HAP-1 (cell line): Measurements from ENCODE around the gene MEGF6.
A peak's percentile ranks its signal among the peaks of the same experiment; 100 is the strongest.

Source experiments
- DNase-seq, 2 experiments: peaks; one replicate each; pipeline ENCODE4 v3.0.0-alpha.2; 2016 to 2020; ENCODE audit warnings: low spot score in 2 of 2
- H3K27me3 ChIP-seq: fragments of 250-450 bp; sonication (Bioruptor Pico); 2 replicates; pipeline ENCODE4 v1.5.1; 2020; ENCODE audit warnings: low read depth, mild to moderate bottlenecking, moderate library complexity
- H3K36me3 ChIP-seq: fragments of 250-450 bp; sonication (Bioruptor Pico); replicated peaks from 2 replicates; pipeline ENCODE4 v1.5.1; 2020; ENCODE audit warnings: mild to moderate bottlenecking
- H3K4me1 ChIP-seq: fragments of 250-450 bp; sonication (Bioruptor Pico); 2 replicates; pipeline ENCODE4 v1.5.1; 2020; ENCODE audit warnings: mild to moderate bottlenecking
- H3K4me3 ChIP-seq: fragments of 250-450 bp; sonication (Bioruptor Pico); 2 replicates; pipeline ENCODE4 v1.5.1; 2020; ENCODE audit warnings: mild to moderate bottlenecking, moderate library complexity
- H3K9me3 ChIP-seq: fragments of 250-450 bp; sonication (Bioruptor Pico); 2 replicates; pipeline ENCODE4 v1.5.1; 2020; ENCODE audit warnings: mild to moderate bottlenecking, moderate library complexity
- in situ Hi-C: fragments of 300-500 bp; cut with MboI; formaldehyde crosslinking; loops from 3 replicates; pipeline ENCODE4 v1.14.3; 2020; ENCODE audit warnings: low sequenced_read_pairs, inconsistent platforms, mixed read lengths

Gene MEGF6

DNA sequence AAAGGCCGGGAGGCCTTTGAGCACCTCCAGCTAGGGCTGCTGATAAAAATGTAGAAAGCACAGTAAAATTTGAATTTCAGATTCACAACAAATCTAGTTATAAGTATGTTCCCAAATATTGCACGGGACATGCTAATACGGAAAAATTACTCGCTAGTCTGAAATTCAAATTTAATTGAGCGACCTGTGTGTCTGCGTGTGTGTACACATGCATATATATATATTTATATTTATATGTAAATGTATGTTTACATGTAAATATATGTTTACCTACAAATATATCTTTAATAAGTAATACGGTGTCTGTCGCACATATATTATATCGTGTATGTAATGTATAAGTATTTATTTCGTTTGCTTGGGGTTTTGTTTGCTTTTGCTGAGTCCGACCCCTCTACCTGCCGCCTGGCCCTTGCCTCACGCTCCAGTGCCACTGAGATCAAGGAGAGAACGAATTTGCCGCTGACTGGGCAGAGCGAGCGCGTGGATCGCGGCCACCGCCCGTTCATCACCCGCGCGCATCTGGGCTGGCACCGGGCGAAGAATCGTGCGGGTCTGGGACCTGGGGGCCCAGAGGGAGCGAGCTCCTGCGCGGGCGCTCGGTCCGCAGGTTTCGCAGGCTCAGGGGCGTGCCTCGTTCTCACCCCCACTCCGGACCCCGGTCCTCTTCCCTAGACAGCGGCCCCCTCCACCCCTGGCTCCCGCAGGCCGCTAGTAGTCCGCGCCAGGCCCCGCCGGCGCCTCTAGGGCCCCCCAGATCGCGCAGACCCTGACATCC lies 39.1 kb upstream of the MEGF6 start:
- no peaks in the 10 kb centered on the region for H3K27me3 ChIP-seq
- no peaks in the 10 kb centered on the region for H3K9me3 ChIP-seq
- in situ Hi-C loops, result no loop called here
- DNase-seq, result no peak
- H3K36me3 ChIP-seq, result peaks cover 17% of the 10 kb centered on the region
- H3K4me3 ChIP-seq, result peak overlapping the region; percentile 85; the same call in 1 of the 2 replicates
- peaks cover 13% of the 10 kb centered on the region for H3K4me1 ChIP-seq

GRCh38 chr1:3649342-3650247 lies 38.3 kb upstream of the MEGF6 start, which contains the start of gene WRAP73:
WRAP73 (minus strand) TSS chr1:3650103; CDS start chr1:3649999, 104 bp downstream.
- Histone ChIP-seq H3K27me3 (no peaks in the 10 kb centered on the region), H3K4me1 (peaks cover 13% of the 10 kb centered on the region), H3K36me3 (peaks cover 19% of the 10 kb centered on the region), H3K4me3 (peak within 1 kb of the TSS; percentile 85), H3K9me3 (no peaks in the 10 kb centered on the region)
- peak; percentile 88 to 90 for DNase-seq
- in situ Hi-C loops, result no loop called here

- no peak for DNase-seq
- H3K36me3 ChIP-seq, result peaks cover 24% of the 10 kb centered on the region
- no peaks in the 10 kb centered on the region for H3K27me3 ChIP-seq
- no peaks in the 10 kb centered on the region for H3K9me3 ChIP-seq
- in situ Hi-C loops, result no loop called here
- H3K4me1 ChIP-seq, result peaks cover 9% of the 10 kb centered on the region; the same call in 1 of the 2 replicates
- no peak overlapping the region for H3K4me3 ChIP-seq
Observed at GRCh38 chr1:3646596-3646995, 35.3 kb upstream of the MEGF6 start.

GRCh38 chr1:3645666-3646355 lies 34.5 kb upstream of the MEGF6 start:
- Histone ChIP-seq H3K9me3 (no peaks in the 10 kb centered on the region), H3K36me3 (peaks cover 24% of the 10 kb centered on the region), H3K27me3 (no peaks in the 10 kb centered on the region), H3K4me3 (no peak overlapping the region), H3K4me1 (peaks cover 9% of the 10 kb centered on the region; the same call in 1 of the 2 replicates)
- DNase-seq, result no peak
- in situ Hi-C loops, result no loop called here

GRCh38 chr1:3645247-3645646 lies 33.9 kb upstream of the MEGF6 start:
- no peaks in the 10 kb centered on the region for H3K27me3 ChIP-seq
- H3K36me3 ChIP-seq, result peaks cover 24% of the 10 kb centered on the region
- peaks cover 9% of the 10 kb centered on the region; the same call in 1 of the 2 replicates for H3K4me1 ChIP-seq
- H3K4me3 ChIP-seq, result no peak overlapping the region
- in situ Hi-C loops, result no loop called here
- no peaks in the 10 kb centered on the region for H3K9me3 ChIP-seq
- no peak for DNase-seq

GRCh38 chr1:3644273-3644672 lies 33.0 kb upstream of the MEGF6 start:
- peaks cover 24% of the 10 kb centered on the region for H3K36me3 ChIP-seq
- in situ Hi-C loops, result no loop called here
- no peak for DNase-seq
- H3K9me3 ChIP-seq, result no peaks in the 10 kb centered on the region
- no peak overlapping the region for H3K4me3 ChIP-seq
- H3K27me3 ChIP-seq, result no peaks in the 10 kb centered on the region
- H3K4me1 ChIP-seq, result peaks cover 9% of the 10 kb centered on the region; the same call in 1 of the 2 replicates

- in situ Hi-C loops, result no loop called here
Observed at GRCh38 chr1:3642919-3643675, 31.8 kb upstream of the MEGF6 start.

DNA sequence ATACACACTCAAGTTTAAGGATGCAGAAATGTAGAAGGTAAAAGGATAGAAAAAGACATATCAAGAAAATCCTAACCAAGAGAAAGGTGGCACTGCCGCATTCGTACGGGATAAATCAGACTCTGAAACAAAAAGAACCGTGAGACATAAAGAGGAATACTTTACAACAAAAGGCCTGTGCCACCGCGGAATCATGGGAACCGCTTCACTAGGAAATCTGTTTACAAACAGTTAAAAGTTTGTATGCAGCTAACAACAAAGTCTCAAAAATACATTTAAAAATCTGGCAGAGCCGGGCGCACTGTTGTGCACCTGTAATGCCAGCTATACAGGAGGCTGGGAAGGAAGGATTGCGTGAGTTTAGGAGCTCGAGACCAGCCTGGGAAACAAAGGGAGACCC lies 30.5 kb upstream of the MEGF6 start:
- H3K9me3 ChIP-seq, result no peaks in the 10 kb centered on the region
- DNase-seq, result no peak
- no peaks in the 10 kb centered on the region for H3K4me1 ChIP-seq
- H3K4me3 ChIP-seq, result no peak overlapping the region
- H3K36me3 ChIP-seq, result peaks cover 36% of the 10 kb centered on the region
- no peaks in the 10 kb centered on the region for H3K27me3 ChIP-seq
- in situ Hi-C loops, result no loop called here

More at GRCh38 chr1:3642919-3643675, 31.8 kb upstream of the MEGF6 start:
- Histone ChIP-seq H3K4me3 (no peak overlapping the region), H3K27me3 (no peaks in the 10 kb centered on the region), H3K36me3 (peaks cover 32% of the 10 kb centered on the region), H3K4me1 (no peaks in the 10 kb centered on the region), H3K9me3 (no peaks in the 10 kb centered on the region)
- DNase-seq, result no peak

GRCh38 chr1:3641046-3641760 lies 29.9 kb upstream of the MEGF6 start:
- H3K9me3 ChIP-seq, result no peaks in the 10 kb centered on the region
- H3K27me3 ChIP-seq, result no peaks in the 10 kb centered on the region
- no peaks in the 10 kb centered on the region for H3K4me1 ChIP-seq
- H3K36me3 ChIP-seq, result peaks cover 35% of the 10 kb centered on the region
- no peak for DNase-seq
- H3K4me3 ChIP-seq, result no peak overlapping the region
- in situ Hi-C loops, result no loop called here

DNA sequence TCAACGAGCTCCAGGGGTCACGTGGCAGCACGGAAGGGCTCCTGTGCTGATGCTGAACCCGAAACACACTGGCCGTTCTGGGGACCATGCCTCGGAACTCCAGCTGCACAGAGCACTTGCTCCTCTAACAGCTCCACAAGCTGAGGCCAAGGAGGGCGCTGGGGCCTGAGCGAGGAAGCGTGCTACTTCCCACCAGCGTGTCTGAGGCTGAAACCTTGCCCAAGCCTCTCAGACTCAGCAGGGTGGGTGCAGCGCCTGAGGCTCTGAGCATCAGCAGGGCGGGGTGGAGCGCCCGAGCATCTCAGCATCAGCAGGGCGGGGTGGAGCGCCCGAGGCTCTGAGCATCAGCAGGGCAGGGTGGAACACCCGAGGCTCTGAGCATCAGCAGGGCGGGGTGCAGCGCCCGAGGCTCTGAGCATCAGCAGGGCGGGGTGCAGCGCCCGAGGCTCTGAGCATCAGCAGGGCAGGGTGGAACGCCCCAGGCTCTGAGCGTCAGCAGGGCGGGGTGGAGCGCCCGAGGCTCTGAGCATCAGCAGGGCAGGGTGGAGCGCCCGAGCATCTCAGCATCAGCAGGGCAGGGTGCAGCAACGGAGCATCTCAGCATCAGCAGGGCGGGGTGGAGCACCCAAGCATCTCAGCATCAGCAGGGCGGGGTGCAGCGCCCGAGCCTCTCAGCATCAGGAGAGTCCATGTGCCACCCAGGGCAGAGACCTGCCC lies 29.0 kb upstream of the MEGF6 start:
- no peaks in the 10 kb centered on the region for H3K27me3 ChIP-seq
- no peak for DNase-seq
- H3K9me3 ChIP-seq, result no peaks in the 10 kb centered on the region
- H3K4me1 ChIP-seq, result no peaks in the 10 kb centered on the region
- peaks cover 37% of the 10 kb centered on the region for H3K36me3 ChIP-seq
- no peak overlapping the region for H3K4me3 ChIP-seq
- in situ Hi-C loops, result no loop called here

- no peak for DNase-seq
- Histone ChIP-seq H3K27me3 (no peaks in the 10 kb centered on the region), H3K4me1 (no peaks in the 10 kb centered on the region), H3K36me3 (peaks cover 40% of the 10 kb centered on the region), H3K4me3 (no peak overlapping the region), H3K9me3 (no peaks in the 10 kb centered on the region)
- in situ Hi-C loops, result no loop called here
Observed at GRCh38 chr1:3639397-3639911, 28.1 kb upstream of the MEGF6 start.

DNA sequence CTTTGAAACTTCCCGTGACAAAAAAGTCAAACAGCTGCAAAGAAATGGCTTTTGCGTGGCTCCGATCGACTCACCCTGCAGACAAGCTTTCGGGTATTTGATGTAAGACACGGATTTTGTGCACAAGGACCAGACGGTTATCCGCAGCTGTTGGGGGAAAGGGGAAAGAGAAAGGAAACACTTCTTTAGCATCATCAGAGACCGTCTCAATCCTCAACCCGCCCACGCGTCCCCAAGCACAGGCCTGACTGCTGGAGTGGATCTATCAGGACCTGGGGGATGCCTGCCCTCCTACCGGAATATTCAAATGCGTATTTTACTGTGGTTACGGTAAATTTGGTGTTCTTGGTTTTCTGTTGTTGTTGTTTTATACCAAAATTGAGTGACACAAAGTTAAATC lies 27.4 kb upstream of the MEGF6 start:
- Histone ChIP-seq H3K4me1 (no peaks in the 10 kb centered on the region), H3K36me3 (peaks cover 45% of the 10 kb centered on the region), H3K27me3 (no peaks in the 10 kb centered on the region), H3K4me3 (no peak overlapping the region), H3K9me3 (no peaks in the 10 kb centered on the region)
- in situ Hi-C loops, result no loop called here
- DNase-seq, result no peak
